NCI-H2029 (cell line): ENCODE measurements around the gene SERPINB6.
"Not testable (repeated sequence)": the region's sequence is repeated elsewhere in the genome, so short reads cannot be mapped to it uniquely, and the experiment has no call there.

Experiments
- DNase-seq: peaks from one replicate; lab custom pipeline; 2025; lab: John Stamatoyannopoulos, UW

The SERPINB6 gene

DNA sequence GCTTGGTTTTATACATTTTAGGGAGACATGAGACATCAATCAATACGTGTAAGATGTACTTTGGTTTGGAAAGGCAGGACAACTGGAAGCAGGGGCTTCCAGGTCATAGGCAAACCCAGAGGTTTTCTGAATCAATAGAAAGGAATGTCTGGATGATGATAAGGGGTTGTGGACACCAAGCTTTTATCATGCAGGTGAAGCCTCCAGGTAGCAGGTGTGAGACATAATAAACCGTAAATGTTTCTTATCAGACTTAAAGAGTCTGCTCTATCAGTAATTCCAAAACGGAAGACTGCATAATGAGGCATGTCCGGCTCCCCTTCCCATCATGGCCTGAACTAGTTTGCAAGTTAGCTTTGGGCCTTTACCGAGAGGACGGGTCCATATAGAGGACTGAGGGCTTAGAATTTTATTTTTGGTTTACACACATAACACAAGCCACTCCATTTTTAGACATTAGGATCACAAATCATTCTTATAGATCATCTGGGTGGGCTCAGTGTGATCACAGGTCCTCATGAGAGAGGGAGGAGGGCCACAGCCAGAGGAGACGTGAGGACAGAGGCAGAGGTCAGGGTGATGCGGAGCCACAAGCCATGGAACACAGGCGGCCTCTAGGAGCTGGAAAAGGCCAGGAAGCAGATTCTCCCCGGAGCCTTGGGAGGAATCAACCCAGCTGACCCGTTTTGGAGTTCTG lies 57.6 kb downstream of the SERPINB6 start:
- no peak for DNase-seq

DNA sequence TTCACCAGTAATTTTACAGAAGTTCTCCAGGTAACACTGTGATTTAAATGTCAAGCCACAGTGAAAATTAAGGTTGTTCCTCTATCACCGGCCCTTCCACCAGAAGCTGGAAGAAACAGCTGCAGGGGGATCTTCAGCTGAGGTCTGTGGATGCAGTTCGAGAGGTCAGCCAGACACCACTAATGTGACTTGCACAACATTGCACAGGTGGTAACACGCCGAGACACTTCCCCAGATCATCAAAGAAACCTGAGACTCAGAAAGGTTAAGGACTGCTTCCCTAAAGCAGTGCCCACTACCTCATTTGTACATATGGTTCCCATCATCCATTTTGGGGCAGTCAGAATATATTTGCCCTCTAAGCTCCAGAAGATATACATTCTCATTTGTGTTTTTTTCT lies 60.2 kb downstream of the SERPINB6 start:
- DNase-seq: no peak

DNA sequence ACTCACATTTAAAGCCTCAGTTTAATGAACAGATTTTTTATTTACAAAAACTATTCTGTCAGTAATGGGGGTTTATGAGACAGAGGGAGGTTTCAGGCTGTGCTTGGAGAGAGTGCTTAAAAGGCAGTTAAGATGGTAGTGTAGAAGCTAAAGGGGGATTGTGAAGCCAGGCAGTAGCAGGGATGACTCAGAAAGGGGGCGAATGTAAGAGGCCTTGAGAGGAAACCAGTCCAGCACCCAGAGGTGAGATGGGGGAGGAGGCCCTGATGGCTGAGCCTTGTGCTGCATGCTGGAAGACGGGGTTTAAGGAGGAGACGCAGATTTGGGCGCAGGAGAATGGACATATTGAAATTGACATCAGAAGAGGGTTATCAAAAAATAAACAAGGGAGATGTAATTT lies 61.6 kb downstream of the SERPINB6 start:
- DNase-seq: no peak

DNA sequence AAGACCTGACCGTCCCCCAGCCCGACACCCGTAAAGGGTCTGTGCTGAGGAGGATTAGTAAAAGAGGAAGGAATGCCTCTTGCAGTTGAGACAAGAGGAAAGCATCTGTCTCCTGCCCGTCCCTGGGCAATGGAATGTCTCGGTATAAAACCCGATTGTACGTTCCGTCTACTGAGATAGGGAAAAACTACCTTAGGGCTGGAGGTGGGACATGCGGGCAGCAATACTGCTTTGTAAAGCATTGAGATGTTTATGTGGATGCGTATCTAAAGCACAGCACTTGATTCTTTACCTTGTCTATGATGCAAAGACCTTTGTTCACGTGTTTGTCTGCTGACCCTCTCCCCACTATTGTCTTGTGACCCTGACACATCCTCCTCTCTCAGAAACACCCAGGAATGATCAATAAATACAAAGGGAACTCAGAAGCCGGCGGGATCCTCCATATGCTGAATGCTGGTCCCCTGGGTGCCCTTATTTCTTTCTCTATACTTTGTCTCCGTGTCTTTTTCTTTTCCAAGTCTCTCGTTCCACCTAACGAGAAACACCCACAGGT lies 62.2 kb downstream of the SERPINB6 start:
- DNase-seq: not testable (repeated sequence)

DNA sequence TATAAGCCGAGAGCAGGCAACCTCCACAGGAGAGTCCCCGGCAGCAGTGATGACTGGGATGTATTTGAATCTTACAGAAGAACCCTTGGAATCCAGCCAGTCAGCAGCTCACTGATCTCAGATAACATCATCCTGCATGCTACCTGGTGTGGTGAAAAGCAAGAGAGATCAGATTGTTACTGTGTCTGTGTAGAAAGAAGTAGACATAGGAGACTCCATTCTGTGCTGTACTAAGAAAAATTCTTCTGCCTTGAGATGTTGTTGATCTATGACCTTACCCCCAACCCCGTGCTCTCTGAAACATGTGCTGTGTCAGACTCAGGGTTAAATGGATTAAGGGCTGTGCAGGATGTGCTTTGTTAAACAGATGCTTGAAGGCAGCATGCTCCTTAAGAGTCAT lies 62.9 kb downstream of the SERPINB6 start:
- peak; percentile 72 for DNase-seq

DNA sequence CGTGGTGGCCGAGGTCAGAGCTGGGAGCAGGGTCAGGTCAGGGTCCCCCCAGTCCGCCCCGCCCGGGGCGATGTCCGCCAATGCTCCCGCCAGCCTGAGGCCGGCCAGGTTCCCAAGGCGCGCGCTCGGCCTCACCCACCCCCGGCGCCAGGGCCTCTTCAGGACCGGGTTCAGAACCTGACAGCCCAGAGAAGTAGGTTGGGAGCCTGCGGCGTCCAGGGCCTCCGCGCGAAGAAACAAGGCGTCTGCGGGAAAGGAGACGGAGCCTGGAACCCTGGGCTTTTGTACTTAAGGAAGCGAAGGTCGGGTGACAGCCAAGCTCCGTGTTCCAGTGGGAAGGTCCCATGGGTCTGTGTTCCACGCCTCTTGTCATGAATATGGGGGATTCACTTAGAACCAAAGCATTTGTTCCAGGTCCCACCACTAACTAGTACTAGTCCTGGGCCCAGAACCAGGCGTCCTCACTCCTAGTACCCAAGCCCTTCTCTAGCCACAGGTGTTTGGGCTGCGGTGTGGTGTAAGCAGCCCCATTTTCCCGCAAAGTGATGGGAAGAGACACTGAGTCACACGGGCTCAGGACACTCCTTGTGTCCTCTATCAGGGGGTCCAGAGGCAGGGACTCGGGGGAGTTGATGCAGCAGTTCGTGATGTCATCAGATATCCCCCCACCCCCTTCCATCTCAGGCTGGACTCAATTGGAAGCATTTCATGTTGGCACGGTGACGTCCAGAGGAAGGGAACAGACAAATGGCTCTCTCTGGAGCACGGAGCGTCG lies 67.8 kb downstream of the SERPINB6 start:
- not testable (repeated sequence) for DNase-seq

DNA sequence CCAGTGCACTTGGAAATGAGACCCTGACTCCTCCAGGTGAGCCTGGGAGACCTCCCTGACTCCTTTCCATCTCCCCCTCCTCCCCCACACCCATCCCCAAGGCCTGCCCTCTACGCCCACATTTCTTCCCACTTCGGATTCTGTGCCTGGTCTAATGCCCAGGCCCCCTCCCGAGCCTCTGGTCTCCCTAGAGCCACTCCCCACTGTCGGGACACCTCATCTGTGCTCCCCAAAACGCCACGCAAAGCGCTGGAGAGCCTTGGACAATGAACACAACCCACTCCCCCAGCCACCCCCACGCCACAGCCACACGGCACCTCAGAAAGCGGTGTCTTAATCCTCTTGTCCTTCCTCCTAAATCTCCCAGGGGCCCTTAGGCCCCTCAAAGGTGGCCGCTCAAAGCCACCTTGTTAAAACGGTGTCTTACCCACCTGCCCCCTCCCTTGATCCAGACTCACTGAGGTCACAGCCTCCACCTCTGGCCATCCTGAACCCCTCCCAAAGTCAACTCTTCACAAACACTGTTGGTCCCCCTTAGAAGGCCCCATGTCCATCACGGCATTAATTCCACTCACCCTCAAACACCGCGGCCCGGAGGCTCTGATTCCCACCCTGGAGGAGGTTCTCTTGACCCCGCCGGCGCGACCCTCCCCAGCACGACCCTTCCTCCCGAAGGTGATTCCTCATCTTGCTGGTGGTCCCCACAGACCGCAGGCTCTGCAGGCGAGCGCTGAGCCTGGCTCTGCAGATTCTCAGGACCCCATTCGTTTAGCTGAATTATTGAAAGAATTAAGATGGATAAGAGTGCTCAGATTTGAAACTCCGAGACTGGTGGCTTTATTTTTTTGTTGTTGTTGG lies 69.5 kb downstream of the SERPINB6 start:
- DNase-seq: not testable (repeated sequence)

DNA sequence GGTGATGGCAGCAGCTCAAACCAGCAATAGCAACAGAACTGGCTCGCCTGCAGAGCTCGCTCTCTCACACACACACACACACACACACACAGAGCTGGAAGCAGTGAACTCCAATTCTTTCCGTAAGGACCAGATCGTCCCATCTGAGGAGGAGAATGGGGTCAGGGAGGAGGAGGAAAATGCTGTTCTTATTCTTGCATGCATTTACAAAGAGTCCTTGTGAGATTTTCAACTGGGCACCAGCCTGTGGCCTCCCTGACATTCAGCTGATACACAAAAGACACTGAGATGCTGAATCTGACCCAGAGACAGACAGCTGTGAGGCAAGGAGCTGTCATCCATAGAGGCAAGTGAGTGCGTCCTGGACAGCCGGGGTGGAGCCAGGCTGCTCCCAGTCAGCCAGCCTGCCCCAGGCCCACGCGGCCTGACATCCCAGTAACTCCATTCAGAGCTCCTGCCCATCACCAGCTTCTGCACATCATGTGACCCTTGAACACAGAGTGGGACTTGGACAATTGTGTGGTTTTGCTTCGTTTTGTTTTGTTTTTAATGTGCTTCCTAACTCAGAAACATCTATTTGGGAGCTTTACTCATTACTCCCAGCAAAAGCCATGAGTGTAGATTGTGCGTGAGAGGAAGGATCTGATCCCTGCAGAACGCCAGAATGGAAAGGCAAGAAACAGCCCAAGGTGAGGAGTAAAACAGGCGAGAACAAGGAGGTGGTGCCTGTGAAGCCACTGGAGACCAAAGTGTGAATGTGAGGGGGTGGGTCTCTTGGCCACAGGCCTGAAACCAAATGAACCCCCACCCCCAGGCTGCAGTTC lies 70.3 kb downstream of the SERPINB6 start:
- DNase-seq: no peak

DNA sequence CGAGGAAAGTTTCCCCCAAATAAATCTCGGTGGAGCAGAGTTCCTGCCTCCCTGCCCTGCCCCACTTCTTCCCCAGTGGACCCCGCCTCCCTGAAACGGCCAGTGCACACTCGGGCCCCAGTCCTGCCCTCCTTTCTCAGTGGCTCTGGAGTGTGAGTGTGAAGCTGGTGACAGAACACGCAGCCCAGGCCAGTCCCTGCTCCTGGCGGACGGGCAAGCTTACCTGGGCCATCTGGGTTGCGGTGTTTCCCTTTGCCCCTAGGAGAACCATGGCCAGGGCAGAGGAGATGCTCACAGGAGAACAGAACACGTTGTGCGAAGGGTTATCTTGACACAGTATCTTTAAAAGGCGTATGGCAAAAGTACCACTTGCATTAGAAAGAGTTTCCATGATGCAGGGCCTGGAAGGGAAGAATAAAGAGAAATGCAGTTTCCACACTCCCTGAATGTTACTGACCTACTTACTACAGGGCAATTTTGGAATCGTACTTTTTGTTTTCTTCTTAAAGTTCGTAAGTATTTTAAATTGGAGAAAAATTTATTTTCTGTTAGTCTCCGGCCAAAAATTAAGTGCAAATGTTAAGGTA lies 71.1 kb downstream of the SERPINB6 start:
- DNase-seq: no peak

DNA sequence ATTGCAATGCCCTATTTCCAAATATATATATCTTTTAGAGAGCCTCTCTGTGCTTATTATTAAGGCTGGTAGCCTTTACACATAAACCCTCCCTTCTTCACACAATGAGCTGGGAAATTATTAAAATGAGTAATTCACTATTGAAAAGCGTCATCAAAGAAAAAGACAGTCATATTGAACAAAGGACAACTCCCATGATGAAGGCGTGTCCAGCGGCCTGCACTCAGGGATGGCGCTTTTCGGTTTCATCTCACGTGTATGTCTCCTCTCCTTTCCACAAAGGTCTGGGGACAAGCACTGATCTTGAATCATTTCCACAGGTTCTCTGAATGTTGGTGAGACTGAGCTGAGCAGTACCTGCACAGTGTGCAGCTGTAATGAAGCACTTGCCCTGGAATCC lies 71.8 kb downstream of the SERPINB6 start:
- no peak for DNase-seq
